D721Med (cell line): ENCODE measurements around the gene CBL.
"Not testable (repeated sequence)": the region's sequence is repeated elsewhere in the genome, so short reads cannot be mapped to it uniquely, and the experiment has no call there.

Experiments
- DNase-seq: peaks from one replicate; pipeline ENCODE4 v3.0.0; 2011; ENCODE audit warnings: low spot score; ENCODE audit not compliant: insufficient read length
- FAIRE-seq: peaks from 2 replicates; lab custom pipeline; 2011; peaks lifted over from hg19 to GRCh38; lab: Jason Lieb, UNC
- TF ChIP-seq, protein P1 (sequence below): IDR thresholded peaks from 2 replicates; pipeline ENCODE4 v1.5.1; 2012; ENCODE audit warnings: mild to moderate bottlenecking, control low read depth; ENCODE audit not compliant: insufficient read depth; ENCODE audit errors: missing control alignments

The CBL gene

DNA sequence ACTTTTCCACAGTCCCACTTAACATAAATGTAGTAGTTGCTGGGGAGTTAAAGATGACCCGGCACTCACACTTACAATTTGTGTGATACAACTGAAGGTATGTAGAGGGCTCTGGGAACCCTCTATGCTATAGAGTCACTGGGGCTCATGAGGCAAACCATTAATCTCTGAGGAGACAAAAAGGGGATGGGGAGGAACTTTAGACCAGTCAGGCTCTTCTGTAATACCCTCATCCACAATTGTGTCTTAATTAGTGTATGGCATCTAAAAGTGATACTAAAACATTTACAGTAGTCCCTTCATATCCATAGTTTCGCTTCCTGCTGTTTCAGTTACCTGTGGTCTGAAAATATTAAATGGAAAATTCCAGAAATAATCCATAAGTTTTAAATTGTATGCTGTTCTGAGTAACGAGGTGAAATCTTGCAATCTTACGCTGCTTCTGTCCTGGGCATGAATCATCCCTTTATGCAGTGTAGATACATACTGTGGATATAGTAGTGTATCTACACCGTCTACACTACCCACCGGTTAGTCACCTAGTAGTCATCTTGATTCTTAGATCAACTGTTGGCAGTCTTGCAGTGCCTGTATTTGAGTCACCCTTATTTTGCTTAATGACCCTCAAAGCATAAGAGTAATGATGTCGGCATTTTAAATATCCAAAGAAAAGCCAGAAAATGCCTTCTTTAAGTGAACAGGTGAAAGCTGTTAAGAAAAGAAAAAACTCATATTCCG is 12.2 kb downstream of the CBL start:
- FAIRE-seq (no peak), DNase-seq (no peak)

DNA sequence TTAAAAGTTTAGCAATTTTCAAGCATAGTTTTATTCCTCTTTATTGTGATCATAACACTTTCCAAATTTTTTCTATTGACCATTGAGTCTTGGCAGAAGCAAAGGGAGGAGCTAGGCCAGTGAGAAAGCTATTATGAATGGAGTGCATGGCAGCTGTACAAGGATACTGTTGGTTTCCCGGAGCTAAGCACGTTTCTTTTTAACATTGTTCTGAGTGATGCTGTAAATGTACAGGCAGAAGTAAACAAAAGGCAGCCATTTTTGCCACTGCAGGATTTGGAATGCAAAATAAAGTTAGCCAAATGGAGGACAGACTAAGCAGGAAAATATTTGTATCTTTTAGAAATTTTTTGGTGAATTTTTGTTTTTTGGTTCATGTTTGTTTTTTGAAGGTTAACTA is 16.2 kb downstream of the CBL start:
- TF ChIP-seq, protein P1, sequence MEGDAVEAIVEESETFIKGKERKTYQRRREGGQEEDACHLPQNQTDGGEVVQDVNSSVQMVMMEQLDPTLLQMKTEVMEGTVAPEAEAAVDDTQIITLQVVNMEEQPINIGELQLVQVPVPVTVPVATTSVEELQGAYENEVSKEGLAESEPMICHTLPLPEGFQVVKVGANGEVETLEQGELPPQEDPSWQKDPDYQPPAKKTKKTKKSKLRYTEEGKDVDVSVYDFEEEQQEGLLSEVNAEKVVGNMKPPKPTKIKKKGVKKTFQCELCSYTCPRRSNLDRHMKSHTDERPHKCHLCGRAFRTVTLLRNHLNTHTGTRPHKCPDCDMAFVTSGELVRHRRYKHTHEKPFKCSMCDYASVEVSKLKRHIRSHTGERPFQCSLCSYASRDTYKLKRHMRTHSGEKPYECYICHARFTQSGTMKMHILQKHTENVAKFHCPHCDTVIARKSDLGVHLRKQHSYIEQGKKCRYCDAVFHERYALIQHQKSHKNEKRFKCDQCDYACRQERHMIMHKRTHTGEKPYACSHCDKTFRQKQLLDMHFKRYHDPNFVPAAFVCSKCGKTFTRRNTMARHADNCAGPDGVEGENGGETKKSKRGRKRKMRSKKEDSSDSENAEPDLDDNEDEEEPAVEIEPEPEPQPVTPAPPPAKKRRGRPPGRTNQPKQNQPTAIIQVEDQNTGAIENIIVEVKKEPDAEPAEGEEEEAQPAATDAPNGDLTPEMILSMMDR = no peak
- no peak for DNase-seq
- FAIRE-seq = no peak

More for the DNA sequence above, 12.2 kb downstream of the CBL start:
- TF ChIP-seq, protein P1 = no peak

DNA sequence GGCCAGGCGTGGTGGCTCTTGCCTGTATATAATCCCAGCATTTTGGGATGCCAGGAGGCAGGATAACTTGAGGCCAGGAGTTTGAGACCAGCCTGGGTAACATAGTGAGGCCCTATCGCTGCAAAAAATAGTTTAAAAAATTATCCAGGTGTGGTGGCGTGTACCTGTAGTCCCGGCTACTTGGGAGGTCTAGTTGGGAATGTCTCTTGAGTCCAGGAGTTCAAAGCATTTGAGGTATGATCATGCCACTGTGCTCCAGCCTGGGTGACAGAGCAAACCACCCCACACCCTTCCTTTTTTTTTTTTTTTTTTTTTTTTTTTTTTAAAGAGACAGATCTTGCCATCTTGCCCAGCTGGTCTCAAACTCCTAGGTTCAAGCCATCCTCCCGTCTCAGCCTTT is 16.8 kb downstream of the CBL start:
- TF ChIP-seq, protein P1 = no peak
- FAIRE-seq = no peak
- no peak for DNase-seq

DNA sequence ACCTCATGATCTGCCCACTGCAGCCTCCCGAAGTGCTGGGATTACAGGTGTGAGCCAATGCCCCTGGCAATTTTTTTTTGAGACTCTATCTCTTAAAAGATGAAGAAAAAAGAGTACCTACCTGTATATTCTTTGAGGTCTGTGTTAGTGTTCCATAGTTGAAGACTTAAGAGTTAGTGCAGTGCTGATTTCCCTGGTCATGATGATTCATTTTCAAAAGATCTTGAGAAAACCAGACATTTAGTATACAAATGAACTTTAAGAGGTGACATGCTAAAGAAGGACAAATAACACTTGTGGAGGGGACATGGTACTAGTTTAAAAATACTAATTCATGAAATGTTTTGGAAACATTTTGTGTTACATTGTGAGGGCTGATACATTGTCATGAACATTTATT is 17.7 kb downstream of the CBL start:
- no peak for DNase-seq
- TF ChIP-seq, protein P1 = no peak
- no peak for FAIRE-seq

DNA sequence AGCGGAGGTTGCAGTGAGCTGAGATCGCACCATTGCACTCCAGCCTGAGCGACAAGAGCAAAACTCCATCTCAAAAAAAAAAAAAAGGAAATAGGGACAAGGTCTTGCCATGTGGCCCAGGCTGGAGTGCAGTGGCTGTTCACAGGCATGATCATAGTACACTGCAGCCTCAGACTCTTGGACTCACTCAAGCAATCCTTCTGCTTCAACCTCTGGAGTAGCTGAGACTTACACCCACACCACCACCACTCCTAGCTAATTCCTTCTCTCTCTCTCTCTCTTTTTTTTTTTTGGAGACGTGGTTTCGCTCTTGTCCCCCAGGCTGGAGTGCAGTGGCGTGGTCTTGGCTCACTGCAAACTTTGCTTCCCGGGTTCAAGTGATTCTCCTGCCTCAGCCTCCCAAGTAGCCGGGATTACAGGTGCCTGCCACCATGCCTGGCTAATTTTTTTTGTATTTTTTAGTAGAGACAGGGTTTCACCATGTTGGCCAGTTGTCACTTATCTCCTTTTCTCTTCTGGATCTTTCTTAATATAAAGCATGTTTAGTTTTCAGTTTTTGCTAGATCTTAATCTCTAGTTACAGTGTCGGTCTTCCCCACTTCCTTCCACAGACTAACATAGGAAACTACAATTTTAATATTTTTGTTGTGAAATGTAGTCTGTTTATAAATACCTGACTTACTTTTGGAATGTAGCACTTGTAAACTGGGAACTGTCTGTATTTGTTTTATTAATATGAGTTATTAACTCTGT is 22.6 kb downstream of the CBL start:
- DNase-seq, FAIRE-seq: not testable (repeated sequence)

DNA sequence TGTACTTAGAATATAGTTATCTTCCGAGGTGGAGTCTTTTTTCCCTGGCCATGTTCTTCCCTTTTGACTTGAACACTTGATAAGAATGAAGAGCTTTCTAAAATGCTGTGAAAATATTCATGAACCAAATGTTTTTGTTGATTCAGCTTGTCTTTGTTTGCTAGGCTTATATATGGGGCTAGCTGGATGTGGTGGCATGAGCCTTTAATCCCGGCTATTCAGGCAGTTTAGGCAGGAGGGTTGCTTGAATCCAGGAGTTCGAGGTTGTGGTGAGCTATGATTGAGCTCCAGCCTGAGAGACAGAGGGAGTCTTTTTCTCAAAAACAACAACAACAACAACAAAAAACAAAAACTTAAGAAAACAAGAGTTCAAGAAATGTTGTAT is 23.1 kb downstream of the CBL start:
- DNase-seq (no peak), FAIRE-seq (no peak)
- TF ChIP-seq, protein P1 = no peak

DNA sequence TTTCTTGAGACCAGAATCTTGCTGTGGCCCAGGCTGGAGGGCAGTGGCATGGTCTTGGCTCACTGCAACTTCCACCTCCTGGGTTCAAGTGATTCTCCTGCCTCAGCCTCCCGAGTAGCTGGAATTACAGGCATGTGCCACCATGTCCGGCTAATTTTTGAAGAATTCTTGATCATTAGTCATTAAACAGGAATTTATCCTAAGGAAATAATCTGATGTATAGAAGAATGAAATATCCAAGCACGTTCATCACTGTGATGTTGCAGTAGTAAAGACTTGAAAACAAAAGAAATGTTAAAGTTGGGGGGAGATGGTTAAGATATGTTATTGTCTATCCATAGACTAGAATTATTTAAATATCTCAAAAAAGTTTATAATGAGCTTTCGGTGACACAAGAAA is 23.6 kb downstream of the CBL start:
- TF ChIP-seq, protein P1 = no peak
- FAIRE-seq (no peak), DNase-seq (no peak)
